ENCODE measurements around the gene TLCD3B.

The TLCD3B gene

GRCh38 chr16:30004811-30005242 lies 26.2 kb downstream of the TLCD3B start:
- no peak for DNase-seq (ENCODE audit: low spot score)

- no peak for DNase-seq (ENCODE audit: low spot score)
Observed at GRCh38 chr16:30004424-30004776, 26.7 kb downstream of the TLCD3B start.

GRCh38 chr16:30003670-30004423 lies 27.2 kb downstream of the TLCD3B start:
- no peak for DNase-seq (ENCODE audit: low spot score)

GRCh38 chr16:30002614-30003346 lies 28.3 kb downstream of the TLCD3B start:
- DNase-seq (ENCODE audit: low spot score) = no peak

GRCh38 chr16:30000735-30001631 lies 30.1 kb downstream of the TLCD3B start:
- no peak for DNase-seq (ENCODE audit: low spot score)

- DNase-seq (ENCODE audit: low spot score) = no peak
Observed at GRCh38 chr16:29999605-30000004, 31.5 kb downstream of the TLCD3B start.

- no peak for DNase-seq (ENCODE audit: low spot score)
Observed at GRCh38 chr16:29996766-29997250, 34.3 kb downstream of the TLCD3B start.

- peak; percentile 99 for DNase-seq (ENCODE audit: low spot score)
Observed at GRCh38 chr16:29995911-29996765, 34.9 kb downstream of the TLCD3B start, which contains the start of gene INO80E. Gene INO80E, plus strand, starts transcription at chr16:29996241. Its CDS starts 70 bp downstream, at chr16:29996311.

GRCh38 chr16:29995324-29995910 lies 35.7 kb downstream of the TLCD3B start, which contains the start of gene HIRIP3:
Gene HIRIP3, minus strand, starts transcription at chr16:29995617. Its CDS starts 12 bp downstream, at chr16:29995605.
- DNase-seq (ENCODE audit: low spot score) = peak; percentile 91

GRCh38 chr16:29994600-29995323 lies 36.3 kb downstream of the TLCD3B start:
- DNase-seq (ENCODE audit: low spot score) = no peak

- DNase-seq (ENCODE audit: low spot score) = no peak
Observed at GRCh38 chr16:29993903-29994599, 37.0 kb downstream of the TLCD3B start.

GRCh38 chr16:29993191-29993902 lies 37.7 kb downstream of the TLCD3B start:
- DNase-seq (ENCODE audit: low spot score) = no peak

GRCh38 chr16:29992344-29992967 lies 38.6 kb downstream of the TLCD3B start:
- DNase-seq (ENCODE audit: low spot score) = no peak

- DNase-seq (ENCODE audit: low spot score) = no peak
Observed at GRCh38 chr16:29991571-29991904, 39.5 kb downstream of the TLCD3B start.

GRCh38 chr16:29990883-29991570 lies 40.0 kb downstream of the TLCD3B start:
- DNase-seq (ENCODE audit: low spot score) = no peak

- no peak for DNase-seq (ENCODE audit: low spot score)
Observed at GRCh38 chr16:29990034-29990433, 41.0 kb downstream of the TLCD3B start.

GRCh38 chr16:29989111-29989858 lies 41.8 kb downstream of the TLCD3B start:
- DNase-seq (ENCODE audit: low spot score) = no peak

All from HuH-7.5 (cell line).